Measurements from ENCODE around the gene EGFL8. TPM values are rescaled to one million over a fixed set of nuclear protein-coding genes. Genes with fewer than 3 reads are reported as not detected.
"Not testable (repeated sequence)": the region's sequence is repeated elsewhere in the genome, so short reads cannot be mapped to it uniquely, and the experiment has no call there.

Gene EGFL8
- total and polyA plus RNA-seq, 12 donors: 1.3 to 103 (median 9.0) TPM

GRCh38 chr6:32137454-32137853 is 26.9 kb upstream of the EGFL8 start:
- TF ChIP-seq CTCF (IDR thresholded peaks at IDR 0.05): no peak
- TF ChIP-seq POLR2A (IDR thresholded peaks at IDR 0.05): no peak
- DNase-seq: no peak
- Histone ChIP-seq H3K4me1 (replicated peaks in 1 of 2) (peaks cover 0 to 6% of the 10 kb centered on the region in 2 donors), H3K27ac (no peak overlapping the region), H3K36me3 (replicated peaks in 1 of 2) (no peaks in the 10 kb centered on the region), H3K4me3 (no peak overlapping the region), H3K9me3 (replicated peaks in 1 of 3) (no peaks in the 10 kb centered on the region), H3K27me3 (no peaks in the 10 kb centered on the region)
- intact Hi-C loops (cut with DNase I): no loop called here

- Histone ChIP-seq H3K36me3 (replicated peaks in 1 of 2) (no peaks in the 10 kb centered on the region), H3K9me3 (replicated peaks in 1 of 3) (no peaks in the 10 kb centered on the region), H3K4me1 (replicated peaks in 1 of 2) (peaks cover 0 to 6% of the 10 kb centered on the region in 2 donors), H3K27me3 (no peaks in the 10 kb centered on the region), H3K27ac (no peak overlapping the region), H3K4me3 (no peak overlapping the region)
- TF ChIP-seq CTCF (IDR thresholded peaks at IDR 0.05) (no peak), POLR2A (IDR thresholded peaks at IDR 0.05) (no peak)
- intact Hi-C loops (cut with DNase I): no loop called here
- DNase-seq: no peak
- WGBS, 4 donors: 55 to 66% (median 60%) methylated on average over 5 of the region's 5 CpGs
These were observed 24.8 kb upstream of the EGFL8 start for GRCh38 chr6:32139590-32139989.

- 15 to 44% (median 34%) methylated on average over 5 of the region's 5 CpGs for WGBS, 4 donors
- H3K27ac ChIP-seq: peak overlapping the region in 2 of 5 donors; percentile 17 to 32
- no peaks in the 10 kb centered on the region for H3K36me3 ChIP-seq (replicated peaks in 1 of 2)
- DNase-seq: peak in 4 of 7 donors; percentile 66 to 75 (median 72)
- no peak overlapping the region for H3K4me3 ChIP-seq
- no peaks in the 10 kb centered on the region for H3K27me3 ChIP-seq
- H3K4me1 ChIP-seq (replicated peaks in 1 of 2): peaks cover 0 to 6% of the 10 kb centered on the region in 2 donors
- H3K9me3 ChIP-seq (replicated peaks in 1 of 3): no peaks in the 10 kb centered on the region
- TF ChIP-seq POLR2A (IDR thresholded peaks at IDR 0.05) (no peak), CTCF (IDR thresholded peaks at IDR 0.05) (no peak)
- intact Hi-C loops (cut with DNase I): no loop called here
These were observed 23.9 kb upstream of the EGFL8 start for GRCh38 chr6:32140420-32141046.

- DNase-seq; H3K27ac ChIP-seq; H3K27me3 ChIP-seq; H3K4me1 ChIP-seq (replicated peaks in 1 of 2); H3K36me3 ChIP-seq (replicated peaks in 1 of 2); intact Hi-C loops (cut with DNase I); H3K4me3 ChIP-seq; H3K9me3 ChIP-seq (replicated peaks in 1 of 3): not testable (repeated sequence)
- 68 to 88% (median 85%) methylated on average over 5 to 7 of the region's 7 CpGs for WGBS, 4 donors
These were observed 20.2 kb upstream of the EGFL8 start for GRCh38 chr6:32144238-32144637.

- TF ChIP-seq POLR2A (IDR thresholded peaks at IDR 0.05) (no peak), CTCF (IDR thresholded peaks at IDR 0.05) (no peak)
- no peak overlapping the region for H3K4me3 ChIP-seq
- intact Hi-C loops (cut with DNase I): no loop called here
- H3K27ac ChIP-seq: no peak overlapping the region
- no peaks in the 10 kb centered on the region for H3K4me1 ChIP-seq (replicated peaks in 1 of 2)
- no peak for DNase-seq
- 74 to 95% (median 86%) methylated on average over 1 of the region's 1 CpG for whole genome bisulfite sequencing, 4 donors
- no peaks in the 10 kb centered on the region for H3K9me3 ChIP-seq (replicated peaks in 1 of 3)
- H3K36me3 ChIP-seq (replicated peaks in 1 of 2): no peaks in the 10 kb centered on the region
- no peaks in the 10 kb centered on the region for H3K27me3 ChIP-seq
These were observed 18.1 kb upstream of the EGFL8 start for GRCh38 chr6:32146287-32146686.
